T-helper 2 cell treated with Interferon-gamma antibody and Interleukin-4, amounts not matched to agents 100 ng/mL and 5 ng/mL, for 36 hours (primary cell): ENCODE data around the gene CDH4. TPM values are rescaled to one million over a fixed set of nuclear protein-coding genes. Genes with fewer than 3 reads are reported as not detected.

Source experiments
- intact Hi-C: fragments of 100-400 bp; cut with micrococcal nuclease; formaldehyde crosslinking; loops from one replicate; pipeline ENCODE4 v1.15.1; 2023
- total RNA-seq: library from RNA; stranded (reverse); gene quantifications from 2 replicates; pipeline ENCODE4 v1.2.3, GENCODE V29; 2022

Gene CDH4
- total RNA-seq, 1 donor from 2014 or later: not detected

DNA sequence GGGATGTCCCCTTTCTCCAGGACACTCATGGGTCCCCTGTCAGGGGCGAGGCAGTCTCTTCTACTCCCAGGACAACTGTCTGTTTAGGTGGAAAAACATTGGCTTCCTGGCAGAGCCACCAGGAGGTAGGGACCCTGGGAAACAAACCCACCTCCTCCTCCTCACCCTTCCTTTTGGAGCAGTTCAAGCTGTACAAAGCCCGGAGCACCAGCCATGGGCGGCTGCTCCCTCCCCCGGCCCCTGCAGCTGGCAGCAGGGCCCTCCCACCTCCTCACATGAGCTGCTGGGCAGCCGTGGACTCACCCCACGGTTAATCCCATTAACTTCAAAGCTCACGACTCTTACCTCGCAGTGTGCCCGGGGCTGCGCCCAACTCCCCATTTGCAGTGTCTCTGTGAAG is 48.6 kb downstream of the CDH4 start:
- intact Hi-C loops: no loop called here

DNA sequence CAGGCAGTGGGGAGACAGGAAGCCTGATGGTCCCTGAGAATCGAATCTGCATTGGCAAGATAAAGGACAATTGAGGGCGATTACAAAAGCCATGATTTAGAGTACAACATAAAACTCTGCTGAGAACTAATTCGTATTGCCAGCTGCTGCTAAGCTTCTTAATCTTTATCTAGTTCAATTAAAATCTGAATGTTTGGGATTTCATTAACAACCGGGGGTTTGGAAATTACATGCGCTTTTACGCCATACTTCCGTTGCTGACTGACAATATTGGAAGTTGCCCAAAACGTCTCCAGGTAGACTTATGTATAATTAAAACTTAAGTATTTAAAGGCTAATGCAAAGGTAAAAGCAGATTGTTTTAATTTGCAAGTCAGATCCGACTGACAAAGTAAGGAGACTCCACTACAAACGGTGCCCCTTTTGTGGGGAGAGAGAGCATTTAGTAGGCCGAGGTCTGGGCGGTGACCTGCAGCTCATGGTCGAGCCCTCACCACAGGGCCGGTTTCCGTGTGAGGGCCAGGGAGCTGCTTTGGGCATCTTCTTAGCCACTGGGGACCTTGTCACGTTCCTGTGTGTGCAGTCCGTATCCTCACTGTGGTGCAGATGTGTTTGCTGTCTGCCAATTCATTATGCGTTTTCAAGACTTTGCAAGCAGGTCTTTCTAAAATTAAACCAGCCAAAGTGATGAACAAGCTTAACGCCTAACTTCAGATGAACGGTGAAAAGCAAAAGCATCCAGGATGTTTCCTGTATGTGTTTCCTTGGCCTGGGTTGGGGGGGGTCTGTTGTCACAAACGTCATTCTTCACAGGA is 49.9 kb downstream of the CDH4 start:
- intact Hi-C loops: no loop called here

DNA sequence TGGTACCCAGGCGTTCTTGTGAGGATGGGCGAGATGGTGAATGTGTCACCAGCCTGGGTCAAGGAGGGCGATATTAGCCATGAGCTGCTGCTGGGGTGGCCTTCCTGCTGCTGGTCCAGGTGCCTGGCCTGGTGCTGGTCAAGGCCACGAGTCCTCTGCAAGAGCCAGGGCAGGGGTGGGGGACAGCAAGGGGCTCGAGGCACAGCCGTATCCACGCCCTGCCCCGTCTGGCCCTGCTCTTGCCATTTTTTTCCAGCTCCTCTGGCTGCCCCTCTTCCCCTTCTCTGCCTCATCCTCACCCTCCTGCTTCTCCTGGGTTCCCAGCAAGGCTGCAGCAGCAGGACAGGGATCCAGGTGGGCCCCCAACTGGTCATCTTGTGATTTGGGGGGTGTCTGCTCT is 51.2 kb downstream of the CDH4 start:
- intact Hi-C loops: no loop called here

DNA sequence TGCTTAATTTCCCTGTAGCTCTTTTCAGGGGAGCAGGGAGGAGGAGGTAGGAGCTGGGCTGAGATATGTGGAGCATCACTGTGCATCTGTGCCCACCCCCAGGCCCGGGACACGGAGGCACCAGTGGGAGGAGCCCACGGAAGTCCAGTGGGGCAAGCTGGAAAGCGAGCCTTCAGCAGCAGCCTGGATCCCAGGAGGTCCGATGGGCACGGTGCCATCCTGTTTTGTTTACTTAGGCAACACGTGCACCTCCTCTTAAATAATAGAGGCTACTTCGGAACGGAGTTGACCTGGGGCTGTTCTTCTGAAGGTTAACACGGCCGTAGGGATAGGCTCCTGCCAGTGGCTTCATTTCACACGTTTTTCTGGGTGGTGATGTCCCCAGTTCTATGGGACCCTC is 51.6 kb downstream of the CDH4 start:
- intact Hi-C loops: no loop called here

DNA sequence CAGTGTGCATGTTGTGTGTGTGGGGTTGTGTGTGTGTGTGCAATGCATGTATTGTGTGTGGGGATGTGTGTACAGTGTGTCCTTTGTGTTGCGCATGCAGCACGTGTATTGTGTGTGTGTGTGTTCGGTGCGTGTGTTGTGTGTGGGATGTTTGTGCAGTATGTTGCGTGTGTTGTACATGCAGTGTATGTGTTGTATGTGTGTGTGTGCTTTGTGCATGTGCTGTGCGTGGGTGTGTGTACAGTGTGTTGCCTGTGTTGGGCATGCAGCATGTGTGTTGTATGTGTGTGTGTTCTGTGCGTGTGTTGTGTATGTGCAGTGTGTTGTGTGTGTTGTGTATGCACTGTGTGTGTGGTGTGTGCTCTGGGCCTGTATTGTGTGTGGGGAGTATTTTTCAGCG is 52.7 kb downstream of the CDH4 start:
- intact Hi-C loops: no loop called here

DNA sequence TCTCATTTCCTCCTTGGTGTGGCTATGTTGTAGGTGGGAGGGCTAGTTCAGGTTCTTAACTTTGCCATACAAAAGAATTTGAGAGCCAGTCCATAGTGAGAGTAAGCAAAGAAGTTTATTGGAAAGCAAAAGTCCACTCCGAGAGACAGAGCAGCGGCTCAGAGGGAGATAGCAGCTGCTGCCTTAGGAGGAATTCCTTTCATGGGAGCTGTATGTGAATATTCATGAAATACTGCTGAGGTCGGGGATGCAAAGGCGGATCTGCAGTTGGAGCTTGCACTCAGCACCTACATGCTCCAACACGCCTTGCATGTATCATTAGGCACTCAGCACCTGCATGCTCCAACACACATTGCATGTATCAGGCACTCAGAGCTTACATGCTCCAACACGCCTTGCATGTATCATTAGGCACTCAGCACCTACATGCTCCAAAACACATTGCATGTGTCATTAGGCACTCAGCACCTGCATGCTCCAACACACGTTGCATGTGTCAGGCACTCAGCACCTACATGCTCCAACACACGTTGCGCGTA is 54.9 kb downstream of the CDH4 start:
- intact Hi-C loops: no loop called here

DNA sequence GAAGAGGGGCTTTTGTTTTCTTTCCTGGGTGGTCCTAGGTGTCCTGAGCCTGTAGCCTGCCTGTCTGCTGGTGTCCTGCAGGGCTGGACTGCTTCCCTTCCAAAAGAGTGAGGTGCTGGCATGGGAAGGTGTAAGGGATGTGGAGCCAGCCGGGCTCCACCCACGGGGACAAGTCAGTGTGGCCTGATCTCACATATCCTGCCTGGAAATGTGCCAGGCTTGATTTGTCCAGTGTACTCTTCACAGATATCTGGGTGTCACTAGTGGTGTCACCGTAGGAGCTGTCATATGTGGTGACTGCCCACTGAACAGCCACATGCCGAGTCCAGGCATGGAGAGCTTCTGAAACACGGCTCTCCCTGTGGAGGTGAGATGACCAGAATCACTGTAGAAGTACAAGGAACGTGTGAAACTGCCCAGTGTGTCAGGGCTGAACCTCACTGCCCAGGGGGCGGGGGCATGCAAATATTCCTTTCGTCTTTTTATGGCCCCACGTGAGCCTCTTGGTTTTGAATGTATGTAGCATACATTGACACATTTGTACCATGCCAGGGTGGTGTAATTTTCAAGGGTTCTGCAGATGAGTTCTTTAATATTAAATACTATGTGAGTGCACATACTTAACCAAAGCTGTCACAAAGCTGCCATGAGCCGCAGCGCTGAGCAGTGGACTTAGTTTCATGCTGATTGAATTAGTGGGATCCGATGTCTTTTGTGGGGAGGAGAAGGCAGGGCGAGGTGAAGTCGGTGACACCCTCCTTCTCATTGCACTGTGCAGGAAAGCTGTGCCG is 55.8 kb downstream of the CDH4 start:
- intact Hi-C loops: no loop called here

DNA sequence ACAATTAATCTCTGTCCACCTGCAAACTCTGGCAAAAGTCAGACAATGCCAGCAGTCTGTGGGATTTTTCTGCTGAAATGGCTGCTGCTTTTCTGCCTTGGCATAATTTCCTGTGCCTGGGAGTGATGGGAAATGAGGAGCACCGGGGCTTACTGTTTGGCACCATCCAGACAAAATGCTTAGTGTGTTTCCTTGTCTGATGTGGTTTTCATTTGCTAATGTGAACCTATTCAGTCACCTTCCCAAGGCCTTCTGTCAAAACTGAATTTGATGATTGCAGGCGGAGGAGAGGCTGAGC is 56.4 kb downstream of the CDH4 start:
- intact Hi-C loops: no loop called here

DNA sequence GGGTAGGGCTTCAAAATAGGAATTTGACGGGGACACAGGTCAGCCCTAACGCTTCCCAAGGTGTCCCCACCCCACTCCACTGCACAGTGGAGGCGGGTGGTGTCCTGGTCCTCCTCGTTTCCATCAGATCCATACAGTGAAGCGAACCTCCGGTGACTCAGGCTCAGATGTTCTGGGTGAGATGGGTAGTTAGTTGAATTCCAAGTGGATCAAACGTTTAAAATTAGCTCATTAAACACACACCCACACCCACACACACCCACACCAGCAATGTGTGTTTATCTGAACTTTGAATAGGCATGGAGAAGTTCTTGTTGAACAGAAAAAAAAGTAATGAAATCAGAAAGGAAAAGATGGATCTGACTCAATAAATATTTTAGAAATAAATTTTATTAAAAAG is 58.9 kb downstream of the CDH4 start:
- intact Hi-C loops: no loop called here

DNA sequence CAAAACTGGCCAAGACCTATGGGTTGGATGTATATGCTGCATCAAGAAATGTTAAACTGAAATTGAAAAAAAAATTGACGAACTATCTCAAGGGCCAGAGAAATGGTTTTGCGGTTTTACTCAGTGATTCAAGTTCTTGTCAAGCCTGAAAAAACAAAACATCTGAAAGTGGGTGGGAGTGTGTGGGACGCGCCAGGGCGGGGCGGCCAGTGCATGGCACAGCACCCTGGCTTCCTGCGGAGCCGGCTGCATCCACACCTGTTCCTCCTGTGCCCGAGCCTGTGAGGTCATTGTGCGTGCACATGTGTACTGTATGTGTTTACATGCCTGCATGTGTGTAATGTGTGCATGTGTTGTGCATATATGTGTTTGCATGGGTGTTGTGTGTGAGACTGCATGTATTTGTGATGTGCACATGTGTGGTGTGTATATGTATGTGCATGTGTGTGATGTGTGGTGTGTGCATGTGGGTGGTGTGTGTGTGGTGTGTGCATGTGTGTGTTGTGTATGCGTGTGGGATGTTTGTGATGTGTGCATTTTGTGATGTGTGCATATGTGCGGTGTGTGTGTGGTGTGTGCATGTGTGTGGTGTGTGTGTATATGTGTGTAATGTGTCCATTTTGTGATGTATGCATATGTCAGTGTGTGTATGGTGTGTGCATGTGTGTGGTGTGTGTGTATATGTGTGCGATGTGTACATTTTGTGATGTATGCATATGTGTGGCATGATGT is 59.8 kb downstream of the CDH4 start:
- intact Hi-C loops: no loop called here

DNA sequence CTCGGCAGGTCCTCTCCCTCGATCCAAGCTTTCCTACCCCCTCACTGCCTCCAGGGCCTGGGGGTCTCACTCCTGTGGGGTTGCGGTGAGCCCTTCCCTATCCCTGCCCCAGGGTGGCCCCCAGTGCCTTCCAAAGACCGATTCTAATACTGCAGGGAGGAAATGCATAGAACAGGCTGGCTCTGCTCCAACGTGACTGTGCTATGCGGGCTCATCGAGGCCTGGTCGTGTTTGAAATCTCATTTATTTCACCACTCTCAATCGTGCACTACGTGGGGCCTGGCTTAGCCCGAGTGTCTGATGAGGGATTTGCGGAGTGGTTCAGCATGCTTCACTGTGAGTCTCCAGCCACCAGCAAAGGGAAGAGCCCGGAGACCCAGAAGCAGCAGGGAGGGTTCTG is 60.9 kb downstream of the CDH4 start:
- intact Hi-C loops: no loop called here

DNA sequence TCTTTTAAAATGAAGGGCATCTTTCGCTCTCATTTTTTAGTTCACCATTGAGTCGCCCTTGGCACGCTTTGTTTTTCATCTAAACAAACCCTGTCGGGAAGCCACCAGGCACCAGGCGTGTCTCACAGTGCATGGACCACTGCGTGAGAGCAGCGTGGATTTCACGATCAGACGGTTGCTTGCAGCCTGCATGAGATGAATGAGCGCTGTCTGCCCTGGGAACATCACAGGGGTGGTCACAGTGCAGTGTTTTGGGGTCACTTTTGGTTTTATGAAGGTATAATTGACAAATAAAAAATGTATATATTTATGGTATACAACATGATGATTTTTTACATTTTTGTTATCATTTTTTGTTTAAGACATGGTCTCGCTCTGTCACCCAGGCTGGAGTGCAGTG is 61.3 kb downstream of the CDH4 start:
- intact Hi-C loops: no loop called here

DNA sequence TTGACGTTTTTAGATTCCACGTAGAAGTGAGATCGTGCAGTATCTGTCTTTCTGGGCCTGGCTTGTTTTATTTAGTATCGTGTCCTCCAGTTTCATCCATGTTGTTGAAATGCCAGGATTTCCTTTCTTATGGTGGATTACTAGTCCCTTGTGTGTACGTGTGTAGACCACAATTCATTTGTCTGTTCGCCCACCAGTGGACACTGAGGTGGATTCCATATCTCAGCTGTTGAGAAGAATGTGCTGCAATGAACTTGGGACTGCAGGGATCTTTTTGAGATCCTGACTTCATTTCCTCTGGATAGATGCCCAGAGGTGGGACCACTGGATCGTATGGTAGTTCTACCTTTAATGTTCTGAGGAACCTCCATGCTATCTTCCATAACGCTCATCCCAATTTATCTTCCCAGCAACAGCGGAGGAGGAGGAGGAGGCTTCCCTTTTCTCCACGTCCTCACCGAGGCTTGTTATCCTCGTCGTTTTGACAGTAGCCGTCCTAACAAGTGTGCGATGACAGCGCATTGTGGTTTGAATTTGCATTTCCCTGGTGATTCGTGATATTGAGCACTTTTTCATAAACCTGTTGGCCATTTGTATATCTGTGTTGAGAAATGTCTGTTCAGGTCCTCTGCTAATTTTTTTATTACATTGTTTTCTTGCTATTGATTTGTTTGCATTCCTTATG is 62.4 kb downstream of the CDH4 start:
- intact Hi-C loops: no loop called here

DNA sequence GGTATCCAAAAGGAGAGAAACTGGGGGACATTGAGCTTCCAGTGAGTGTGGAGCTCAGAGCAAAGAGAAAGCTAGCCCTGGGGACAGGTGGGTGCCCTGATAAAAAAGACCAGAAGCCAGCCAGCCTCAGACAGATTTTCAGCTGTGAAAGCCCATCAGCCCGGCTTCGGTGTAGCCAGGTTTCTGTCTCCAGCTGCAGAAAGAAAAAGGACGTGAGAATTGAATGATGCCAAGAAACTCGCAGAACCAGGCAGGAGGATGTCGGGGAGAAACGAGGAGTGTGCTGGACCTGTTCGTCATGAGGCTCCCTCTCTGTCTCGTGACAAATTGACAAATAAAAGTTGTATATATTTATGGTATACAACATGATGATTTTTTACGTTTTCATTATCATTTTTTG is 63.3 kb downstream of the CDH4 start:
- intact Hi-C loops: no loop called here

DNA sequence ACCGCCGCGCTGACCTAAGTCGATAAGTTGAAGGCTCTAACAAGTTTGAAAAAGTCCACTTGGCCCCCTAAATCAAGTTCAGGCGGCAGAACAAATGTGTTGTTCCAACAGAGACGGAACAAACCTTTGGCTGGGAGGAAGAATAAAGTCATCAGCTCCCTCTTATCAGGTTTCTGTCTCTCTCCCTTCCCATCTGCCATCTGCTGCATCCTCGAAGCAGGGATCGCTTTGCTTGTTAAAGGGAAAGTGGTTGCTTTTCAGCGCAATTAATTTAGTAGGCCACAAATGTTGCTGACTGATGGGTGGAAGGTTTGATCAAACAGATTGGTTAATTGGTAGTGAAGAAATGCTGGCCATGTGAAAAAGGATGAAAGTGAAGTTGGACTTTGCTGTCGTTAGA is 64.3 kb downstream of the CDH4 start:
- intact Hi-C loops: no loop called here

DNA sequence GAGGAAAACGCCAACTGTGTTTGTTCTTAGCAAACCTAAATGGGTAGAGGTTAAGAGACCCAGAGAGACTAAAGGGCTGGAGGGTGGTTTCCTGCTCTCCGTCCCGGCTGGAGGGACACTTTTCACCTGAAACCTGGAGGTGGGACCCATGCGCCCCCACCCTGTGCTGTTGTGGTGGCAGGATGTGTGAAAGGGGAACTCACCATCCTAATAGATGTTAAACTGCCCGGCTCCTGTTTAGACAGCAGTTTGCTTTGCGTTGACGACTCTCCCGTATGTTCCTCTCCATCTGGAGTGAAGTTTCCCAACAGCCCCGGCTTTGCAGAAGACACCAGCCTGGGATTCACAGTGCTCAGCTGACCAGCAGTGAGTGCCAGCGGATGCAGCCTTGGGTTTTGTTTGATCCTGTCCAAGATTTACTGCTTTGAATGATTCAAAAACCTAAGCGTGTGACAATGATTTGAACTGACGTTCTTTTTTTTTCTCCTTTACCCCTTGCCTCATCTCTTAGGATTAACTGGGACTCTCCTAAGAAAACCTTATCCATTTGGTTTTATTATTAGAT is 66.0 kb downstream of the CDH4 start:
- intact Hi-C loops: no loop called here

DNA sequence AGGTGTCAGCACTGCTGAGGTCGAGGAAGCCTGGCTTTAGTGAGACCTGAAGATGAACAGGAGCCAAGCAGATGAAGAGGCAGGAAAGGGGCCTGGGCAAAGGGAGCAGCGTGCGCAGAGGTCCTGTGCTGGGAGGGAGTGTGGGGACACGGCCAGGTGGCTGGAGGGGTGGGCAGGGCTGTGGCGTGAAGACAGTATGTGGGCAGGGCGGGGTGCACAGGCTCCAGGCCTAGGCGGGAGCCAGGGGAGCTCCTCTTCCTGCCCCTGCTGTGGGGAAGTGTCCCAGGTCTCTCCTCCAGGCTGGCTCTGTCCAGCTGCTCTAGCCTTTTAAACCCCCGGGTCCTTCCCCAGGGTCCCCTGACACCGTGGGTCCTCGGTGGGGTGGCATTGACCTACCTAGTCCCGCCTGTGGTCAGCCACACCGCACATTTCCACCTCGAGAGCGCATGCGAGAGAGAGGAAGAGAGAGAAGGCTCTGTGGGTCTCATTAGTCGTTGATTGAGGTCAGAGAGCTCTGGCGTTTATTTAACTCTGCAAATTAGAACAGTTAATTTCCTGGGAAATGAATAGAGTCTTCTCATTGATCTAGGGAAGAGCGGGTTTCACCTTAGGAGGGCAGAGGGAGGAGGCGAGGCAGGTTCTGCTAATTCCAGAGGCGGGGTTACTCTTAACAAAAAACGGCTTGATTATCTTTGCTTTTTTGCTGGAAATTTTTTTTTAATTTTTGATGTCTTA is 68.8 kb downstream of the CDH4 start:
- intact Hi-C loops: no loop called here

DNA sequence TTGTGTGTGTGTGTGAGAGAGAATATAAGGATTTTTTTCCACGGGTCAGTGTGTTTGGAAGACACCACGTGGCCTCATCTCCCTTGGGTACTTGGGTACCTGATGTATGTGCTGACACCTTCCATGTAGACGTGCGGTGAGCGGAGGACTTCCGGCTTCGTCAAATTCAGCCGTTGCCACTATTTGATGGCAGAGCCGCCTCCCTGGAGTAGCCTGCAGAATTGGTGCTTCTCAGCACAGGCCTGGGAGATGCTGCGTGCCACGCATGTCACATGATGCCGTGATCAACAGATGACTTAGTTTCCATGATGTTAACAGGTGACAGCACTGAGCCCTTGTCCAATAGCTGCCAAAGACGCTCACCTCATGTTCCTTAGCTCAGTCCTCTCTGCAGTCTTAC is 69.4 kb downstream of the CDH4 start:
- intact Hi-C loops: no loop called here

DNA sequence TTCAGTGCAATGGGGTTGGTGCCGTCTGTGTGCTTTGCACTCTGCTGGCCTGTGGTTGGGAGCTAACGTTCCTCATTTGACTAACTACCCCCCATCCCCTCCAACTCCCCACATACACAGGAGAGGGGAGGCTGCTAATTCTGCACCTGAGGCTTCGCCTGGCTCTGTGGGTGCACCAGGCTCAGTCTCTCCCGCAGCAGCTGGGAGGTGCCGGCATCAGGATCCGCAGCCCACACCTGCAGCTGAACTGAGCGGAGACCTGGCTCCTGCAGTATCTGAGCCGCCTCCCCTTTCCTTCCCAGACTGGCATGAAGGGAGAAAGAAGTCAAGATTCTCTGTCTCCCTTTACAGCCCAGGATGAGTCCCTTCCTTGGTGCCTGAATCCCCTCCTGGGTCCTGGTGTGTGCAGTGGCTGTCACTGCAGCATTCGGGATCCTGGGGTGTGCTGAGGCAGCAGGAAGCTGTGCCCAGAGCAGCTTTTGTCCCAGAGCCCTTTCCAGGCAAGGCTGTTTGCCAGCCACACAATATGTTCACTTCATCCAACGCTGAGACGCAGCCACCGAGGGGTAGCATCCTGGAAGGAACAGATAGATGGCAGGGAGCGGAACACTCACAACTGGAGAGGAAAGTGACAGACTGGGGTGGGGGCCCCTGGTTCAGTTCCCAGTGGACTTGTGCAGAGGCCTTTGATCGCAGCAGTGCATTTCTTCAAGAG is 70.2 kb downstream of the CDH4 start:
- intact Hi-C loops: no loop called here

DNA sequence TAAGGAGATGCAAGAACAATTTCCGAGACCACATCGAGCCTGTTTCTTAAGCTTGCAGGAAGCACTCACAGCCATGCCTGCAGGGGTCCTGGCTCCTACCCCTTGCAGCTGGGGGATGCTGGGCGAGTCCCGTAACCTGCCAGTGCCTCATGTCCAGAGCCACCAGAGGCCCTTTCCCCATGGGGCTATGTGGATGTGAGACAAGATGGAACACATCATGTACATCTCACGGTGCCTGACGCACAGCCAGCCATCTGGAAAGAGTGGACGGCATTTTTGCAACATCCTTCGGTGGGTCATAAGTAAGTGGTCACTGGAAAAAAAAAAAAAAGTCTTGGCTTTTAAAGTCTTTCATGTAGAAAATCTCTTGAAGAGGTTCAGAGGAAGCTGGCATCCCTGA is 72.8 kb downstream of the CDH4 start:
- intact Hi-C loops: no loop called here
